A549 (cell line): ENCODE results near the gene CDC16. TPM values are rescaled to one million over a fixed set of nuclear protein-coding genes. Genes with fewer than 3 reads are reported as not detected.
A peak's percentile ranks its signal among the peaks of the same experiment; 100 is the strongest.

ENCODE experiments used
- ATAC-seq, 2 experiments: fragments of 200-7000 bp in 1 of 2; fragments of >200 bp in 1 of 2; cut with Nextera tagmentation in 1 of 2; cut with Tn5 transposase in 1 of 2; 3 replicates each; pipeline versions ENCODE4 v1.8.0 to v1.9.1; 2018 to 2020; ENCODE audit warnings: mild to moderate bottlenecking in 1 of 2, moderate library complexity in 1 of 2
- CTCF ChIA-PET: fragments of 300-600 bp; sonication (Branson Sonifier 250); formaldehyde crosslinking; extraction: SDS; loops from one replicate; lab custom pipeline; 2021; ENCODE audit warnings: antibody characterized with exemption, inconsistent platforms; lab: Yijun Ruan, JAX
- POLR2A ChIA-PET: fragments of 350-600 bp; formaldehyde crosslinking; extraction: SDS; loops from one replicate; lab custom pipeline; 2021; ENCODE audit warnings: antibody characterized with exemption, inconsistent platforms; lab: Yijun Ruan, JAX
- DNase-seq, 2 experiments: peaks; one replicate each; pipeline versions ENCODE4 v3.0.0 to v3.0.0-alpha.2; 2011 to 2016; ENCODE audit warnings: low read depth in 1 of 2, low spot score in 1 of 2
- FAIRE-seq: peaks from 2 replicates; lab custom pipeline; 2011; peaks lifted over from hg19 to GRCh38; lab: Jason Lieb, UNC
- H3K27ac ChIP-seq, 2 experiments: fragments of >200 bp; sonication (Bioruptor Twin); formaldehyde crosslinking; 3 replicates each; pipeline ENCODE4 v1.5.1; 2016 to 2017
- H3K4me1 ChIP-seq: fragments of >200 bp; sonication (Bioruptor Twin); formaldehyde crosslinking; 3 replicates; pipeline ENCODE4 v1.6.1; 2016
- H3K4me2 ChIP-seq: fragments of >200 bp; sonication (Bioruptor Twin); formaldehyde crosslinking; 3 replicates; pipeline ENCODE4 v1.6.1; 2016
- H3K4me3 ChIP-seq: fragments of >200 bp; sonication (Bioruptor Twin); formaldehyde crosslinking; 3 replicates; pipeline ENCODE4 v1.5.1; 2016
- H3K9me3 ChIP-seq: fragments of >200 bp; sonication (Bioruptor Twin); formaldehyde crosslinking; 3 replicates; pipeline ENCODE4 v1.6.1; 2016
- CBX8 ChIP-seq: fragments of 200-600 bp; sonication (generic); IDR thresholded peaks from 2 replicates; pipeline ENCODE4 v1.6.1; 2016
- CHD2 ChIP-seq: fragments of 150-350 bp; IDR thresholded peaks from 2 replicates; pipeline ENCODE4 v1.6.1; 2014; ENCODE audit warnings: low read length; ENCODE audit not compliant: partially characterized antibody
- E2F6 ChIP-seq: IDR thresholded peaks from 2 replicates; pipeline ENCODE4 v1.6.1; 2012; ENCODE audit warnings: low read depth, borderline replicate concordance
- EHF ChIP-seq: fragments of 250-450 bp; sonication (Bioruptor Pico); IDR thresholded peaks from 2 replicates; pipeline ENCODE4 v1.5.0; 2020; ENCODE audit warnings: mild to moderate bottlenecking
- ELK1 ChIP-seq: fragments of 150-350 bp; IDR thresholded peaks from 2 replicates; pipeline ENCODE4 v1.6.1; 2014; ENCODE audit warnings: low read depth, mild to moderate bottlenecking, low read length
- EP300 ChIP-seq, 2 experiments: fragments of >200 bp; sonication (Bioruptor Twin); formaldehyde crosslinking; IDR thresholded peaks; 2 replicates in 1 of 2; 3 replicates in 1 of 2; pipeline ENCODE4 v1.6.1; 2016 to 2017
- FOXS1 ChIP-seq: fragments of 250-450 bp; sonication (Bioruptor Pico); IDR thresholded peaks from 2 replicates; pipeline ENCODE4 v1.5.0; 2020; ENCODE audit warnings: mild to moderate bottlenecking, moderate library complexity
- HDAC2 ChIP-seq: fragments of 200-600 bp; sonication (generic); IDR thresholded peaks from 2 replicates; pipeline ENCODE4 v1.6.1; 2016
- HOXB13 ChIP-seq: fragments of 250-450 bp; sonication (Bioruptor Pico); IDR thresholded peaks from 2 replicates; pipeline ENCODE4 v1.5.0; 2020; ENCODE audit warnings: low read depth, mild to moderate bottlenecking, moderate library complexity
- MAZ ChIP-seq: fragments of 150-350 bp; IDR thresholded peaks from 2 replicates; pipeline ENCODE4 v1.6.1; 2014; ENCODE audit warnings: antibody characterized with exemption, low read depth, low read length, borderline replicate concordance
- MYC ChIP-seq: IDR thresholded peaks from 2 replicates; pipeline ENCODE4 v1.6.1; 2012; ENCODE audit warnings: mild to moderate bottlenecking, inconsistent platforms, low read length, improper control_type of control experiment, borderline replicate concordance
- NFE2L2 ChIP-seq: fragments of 150-350 bp; conservative IDR thresholded peaks from 2 replicates; pipeline ENCODE4 v1.6.1; 2014; ENCODE audit warnings: low read length
- POLR2A ChIP-seq: IDR thresholded peaks from 2 replicates; pipeline ENCODE4 v1.6.1; 2012; ENCODE audit warnings: mild to moderate bottlenecking, low read length
- POLR2AphosphoS2 ChIP-seq: conservative IDR thresholded peaks from 2 replicates; pipeline ENCODE4 v1.6.1; 2012; ENCODE audit warnings: low read length, improper control_type of control experiment, inconsistent platforms
- RARB ChIP-seq: fragments of 250-450 bp; sonication (Bioruptor Pico); IDR thresholded peaks from 2 replicates; pipeline ENCODE4 v1.8.0; 2021; ENCODE audit warnings: mild to moderate bottlenecking, moderate library complexity
- REST ChIP-seq: fragments of 200-600 bp; sonication (generic); IDR thresholded peaks from 2 replicates; pipeline ENCODE4 v1.6.1; 2016; ENCODE audit warnings: antibody characterized with exemption, mild to moderate bottlenecking, moderate library complexity
- ZFP36 ChIP-seq: fragments of 450-650 bp; IDR thresholded peaks from 2 replicates; pipeline ENCODE4 v1.6.1; 2014; ENCODE audit warnings: borderline replicate concordance; ENCODE audit not compliant: partially characterized antibody
- WGBS: methylation state at CpG from one replicate; pipeline ENCODE4 v1.1.6; 2017; ENCODE audit errors: missing lambda C conversion rate; 5-methylcytosine and 5-hydroxymethylcytosine counted together
- polyA plus RNA-seq, 4 experiments: library from polyadenylated mRNA; depleted of rRNA in 3 of 4; stranded (reverse); fragments of >200 nt; fragmentation: RNase III in 1 of 4; extraction: RNeasy Plus Mini Kit Qiagen cat#74134 plus additional on column Dnase treatment in 1 of 4; gene quantifications; 2 replicates in 3 of 4; 3 replicates in 1 of 4; pipeline ENCODE4 v1.2.3, GENCODE V29; 2011 to 2017
- TF ChIP-seq, protein P1 (sequence below): fragments of >200 bp; sonication (Bioruptor Twin); formaldehyde crosslinking; IDR thresholded peaks from 3 replicates; pipeline ENCODE4 v1.6.1; 2016

CDC16 gene
- polyA plus RNA-seq, 2 of the 4 experiments (the other 2 are of a cell fraction) = 42.4 to 85.0 TPM

- TF ChIP-seq REST (0 out of 2 replicates have a peak, but pooled peaks have one; percentile 11), NFE2L2 (no peak), POLR2A (peak; percentile 73), HOXB13 (CRISPR knock-in tag) (no peak), RARB (CRISPR knock-in tag) (no peak), E2F6 (peak; percentile 87), ZFP36 (no peak)
- TF ChIP-seq, protein P1, sequence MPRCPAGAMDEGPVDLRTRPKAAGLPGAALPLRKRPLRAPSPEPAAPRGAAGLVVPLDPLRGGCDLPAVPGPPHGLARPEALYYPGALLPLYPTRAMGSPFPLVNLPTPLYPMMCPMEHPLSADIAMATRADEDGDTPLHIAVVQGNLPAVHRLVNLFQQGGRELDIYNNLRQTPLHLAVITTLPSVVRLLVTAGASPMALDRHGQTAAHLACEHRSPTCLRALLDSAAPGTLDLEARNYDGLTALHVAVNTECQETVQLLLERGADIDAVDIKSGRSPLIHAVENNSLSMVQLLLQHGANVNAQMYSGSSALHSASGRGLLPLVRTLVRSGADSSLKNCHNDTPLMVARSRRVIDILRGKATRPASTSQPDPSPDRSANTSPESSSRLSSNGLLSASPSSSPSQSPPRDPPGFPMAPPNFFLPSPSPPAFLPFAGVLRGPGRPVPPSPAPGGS = peak; percentile 75; the same call in 2 of the 3 replicates
These were observed 79.6 kb downstream of the CDC16 start, which contains the start of gene CHAMP1 (continued) for GRCh38 chr13:114314074-114314912.

GRCh38 chr13:114315074-114315785, 80.5 kb downstream of the CDC16 start:
- Histone ChIP-seq H3K4me1 (peaks cover 20% of the 10 kb centered on the region), H3K4me2 (peak overlapping the region; percentile 79), H3K27ac (peak overlapping the region; percentile 83 to 97), H3K4me3 (peak overlapping the region; percentile 58), H3K9me3 (no peaks in the 10 kb centered on the region)
- ATAC-seq = no peak
- WGBS = 8% methylated on average over 7 of the region's 7 CpGs
- no peak for FAIRE-seq
- DNase-seq = no peak
- CTCF ChIA-PET = no interaction called here
- POLR2A ChIA-PET = no interaction called here
- TF ChIP-seq RARB (CRISPR knock-in tag) (no peak), EP300 (IDR thresholded peaks at IDR 0.05) (no peak), HDAC2 (no peak), EHF (CRISPR knock-in tag) (no peak)
- TF ChIP-seq, all 56 proteins: peak for 0

- ATAC-seq (no peak), FAIRE-seq (no peak), DNase-seq (no peak)
- 96% methylated on average over 1 of the region's 1 CpG for WGBS
- no peak overlapping the region for H3K27ac ChIP-seq
- no peak overlapping the region for H3K4me3 ChIP-seq
- CTCF ChIA-PET = interaction anchor here (1.3 to 1.4 kb wide), 2 partner anchors 16 to 22 kb away, joined by 3 to 4 read pairs; no protein-coding TSS in a partner anchor
- TF ChIP-seq MYC = no peak
- no peak for TF ChIP-seq POLR2AphosphoS2
- TF ChIP-seq FOXS1 (CRISPR knock-in tag) = no peak
- TF ChIP-seq MAZ = no peak
- TF ChIP-seq CBX8 = no peak
- no peak for TF ChIP-seq CHD2
- no peak for TF ChIP-seq ELK1
- H3K9me3 ChIP-seq = no peaks in the 10 kb centered on the region
- POLR2A ChIA-PET = no interaction called here
- H3K4me2 ChIP-seq = no peak overlapping the region
- peaks cover 12% of the 10 kb centered on the region for H3K4me1 ChIP-seq
These were observed 83.9 kb downstream of the CDC16 start for GRCh38 chr13:114318624-114319023.
